NCI-H524 treated with DMSO at 0.1 percent for 48 hours (cell line): ENCODE results near the gene CCDC73.
"Not testable (repeated sequence)": the region's sequence is repeated elsewhere in the genome, so short reads cannot be mapped to it uniquely, and the experiment has no call there.

Experiments used
- DNase-seq: peaks from one replicate; lab custom pipeline; 2025; lab: John Stamatoyannopoulos, UW

CCDC73 gene

DNA sequence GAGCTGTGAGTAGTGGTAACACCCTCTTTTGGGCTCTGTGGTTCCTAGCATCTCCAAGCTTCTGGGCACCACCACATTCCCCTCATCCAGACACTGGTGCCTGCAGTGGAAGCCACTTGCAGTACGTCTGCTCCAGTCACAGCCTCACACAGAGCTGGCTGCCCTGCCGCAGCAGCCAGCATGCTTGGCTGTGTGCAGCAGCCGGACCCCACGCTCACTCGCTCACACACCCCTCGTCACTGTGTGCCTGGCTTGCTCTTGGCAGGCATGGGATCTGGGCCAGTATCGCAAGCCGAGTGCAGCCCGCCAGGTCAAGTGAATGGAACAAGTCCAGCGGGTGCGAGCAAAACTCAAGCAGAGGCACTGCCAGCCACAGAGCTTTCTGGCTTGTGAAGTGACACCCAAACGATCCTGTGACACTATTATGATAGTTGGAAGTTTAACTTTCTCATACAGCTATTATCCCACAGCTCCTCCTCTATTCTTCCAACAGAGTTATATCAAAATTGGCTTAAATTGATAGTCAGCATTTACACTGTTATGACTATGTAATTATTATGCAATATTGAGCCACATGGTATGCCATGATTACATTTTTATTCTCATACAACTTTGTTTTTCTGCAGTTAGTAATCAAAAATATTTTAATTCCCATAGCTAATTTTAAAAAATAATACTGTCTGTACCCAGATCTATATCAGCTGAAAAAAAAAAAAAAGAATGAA, 89.0 kb downstream of the CCDC73 start:
- no peak for DNase-seq

DNA sequence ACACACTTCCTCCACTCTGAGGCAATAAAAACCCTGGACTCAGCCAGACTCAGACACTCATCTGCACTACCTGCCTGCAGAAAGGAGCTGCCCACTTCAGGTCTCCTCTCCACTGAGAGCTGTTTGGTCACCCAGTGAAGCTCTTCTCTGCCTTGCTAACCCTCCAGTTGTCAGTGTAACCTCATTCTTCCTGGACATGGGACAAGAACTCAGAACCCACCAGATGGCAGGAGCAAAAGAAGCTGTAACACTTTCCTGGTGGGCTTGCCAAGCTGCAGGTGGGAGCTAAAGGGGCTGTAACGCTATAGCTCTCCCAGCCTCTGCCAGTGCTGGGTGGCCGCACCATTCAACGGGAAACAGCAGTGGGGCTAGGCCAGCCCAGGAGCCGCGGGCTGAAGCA, 89.7 kb downstream of the CCDC73 start:
- DNase-seq: no peak

DNA sequence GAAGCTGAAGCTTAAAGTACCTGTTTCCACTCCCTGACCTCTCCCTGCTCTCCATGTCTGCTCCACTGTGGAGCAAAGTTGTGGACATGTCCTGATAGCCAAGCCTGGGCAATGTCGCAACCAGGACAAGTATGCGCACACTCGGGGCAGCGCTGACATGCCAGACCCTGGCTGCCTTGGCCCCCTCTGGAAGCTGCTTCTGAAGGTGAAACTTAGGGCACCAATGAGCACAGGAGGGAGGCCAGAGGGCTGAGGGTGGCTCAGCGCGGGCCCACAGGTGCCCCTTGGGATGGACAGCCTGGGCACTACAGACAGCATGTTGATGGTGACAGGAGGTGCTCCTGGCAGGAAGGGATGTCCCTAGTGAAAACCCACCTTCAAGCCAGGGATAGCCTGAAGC, 90.2 kb downstream of the CCDC73 start:
- DNase-seq: no peak

DNA sequence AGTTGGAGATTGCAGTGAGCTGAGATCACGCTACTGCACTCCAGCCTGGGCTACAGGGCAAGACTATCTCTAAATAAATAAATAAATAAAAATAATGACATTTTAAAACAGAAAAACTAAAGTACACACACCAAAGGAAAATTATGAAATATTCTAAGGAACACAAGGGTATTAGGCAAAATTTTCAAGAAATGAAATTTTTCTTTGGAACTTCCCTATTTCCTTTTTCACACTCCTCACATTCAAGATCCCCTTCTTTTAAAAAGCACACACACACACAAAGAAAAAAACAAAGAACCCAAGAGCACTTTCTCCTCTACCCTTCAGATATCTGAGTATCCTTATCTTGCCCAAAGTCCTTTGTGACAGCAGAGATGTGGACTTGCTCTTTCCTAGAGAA, 92.8 kb downstream of the CCDC73 start:
- no peak for DNase-seq

DNA sequence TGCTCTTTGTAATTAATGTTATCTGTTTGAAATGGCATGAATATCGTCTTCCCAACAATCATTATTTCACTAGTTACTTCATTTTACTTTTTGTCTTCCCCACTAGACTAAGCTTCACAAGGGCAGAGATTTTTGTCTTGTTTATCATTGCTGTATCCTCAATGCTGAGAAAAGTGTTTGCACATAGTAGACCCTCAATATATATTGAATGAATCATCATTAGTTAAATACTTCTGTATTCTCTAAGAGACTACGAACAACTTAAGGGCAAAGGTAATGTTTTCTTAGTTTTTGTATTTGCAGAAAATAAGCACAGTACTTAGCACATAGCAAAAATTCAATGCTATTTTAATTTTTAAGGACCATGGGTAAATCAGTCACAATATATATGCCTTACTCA, 95.9 kb downstream of the CCDC73 start:
- no peak for DNase-seq

DNA sequence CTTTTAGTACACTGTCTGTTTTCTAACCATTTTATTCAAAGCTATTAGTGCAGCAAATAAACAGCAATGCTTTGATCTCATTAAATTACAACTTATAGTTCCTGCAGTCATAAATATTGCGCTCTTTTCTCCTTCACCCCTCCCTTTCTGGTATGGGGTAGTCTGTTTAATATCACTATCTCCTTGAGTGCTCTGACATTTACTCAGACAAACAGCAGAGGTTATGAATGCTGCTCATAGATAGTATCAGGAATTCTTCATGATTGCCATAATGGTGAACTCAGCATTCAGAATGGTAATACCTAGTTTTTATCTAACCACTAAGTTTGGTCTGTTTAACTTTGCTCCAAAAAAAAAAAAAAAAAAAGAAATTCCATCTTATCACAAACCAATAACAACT, 123.4 kb downstream of the CCDC73 start:
- no peak for DNase-seq

DNA sequence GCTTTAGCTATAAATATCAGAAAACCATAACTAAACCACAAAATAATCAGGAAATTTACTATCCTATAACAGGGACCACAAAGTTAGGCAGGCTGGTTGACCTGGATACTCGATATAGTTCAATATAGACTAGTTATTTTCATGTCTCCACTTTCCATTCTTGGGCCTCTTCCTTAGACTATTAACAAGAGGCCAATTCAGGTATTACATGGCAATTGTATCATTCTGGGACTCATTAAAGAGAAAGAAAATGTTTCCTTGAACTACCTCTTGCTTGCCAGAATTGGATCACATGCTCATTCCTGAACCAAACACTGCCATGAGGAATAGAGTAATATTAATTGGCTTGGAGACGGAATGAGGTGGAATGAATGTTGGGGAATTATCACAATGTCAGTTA, 134.8 kb downstream of the CCDC73 start:
- DNase-seq: no peak

DNA sequence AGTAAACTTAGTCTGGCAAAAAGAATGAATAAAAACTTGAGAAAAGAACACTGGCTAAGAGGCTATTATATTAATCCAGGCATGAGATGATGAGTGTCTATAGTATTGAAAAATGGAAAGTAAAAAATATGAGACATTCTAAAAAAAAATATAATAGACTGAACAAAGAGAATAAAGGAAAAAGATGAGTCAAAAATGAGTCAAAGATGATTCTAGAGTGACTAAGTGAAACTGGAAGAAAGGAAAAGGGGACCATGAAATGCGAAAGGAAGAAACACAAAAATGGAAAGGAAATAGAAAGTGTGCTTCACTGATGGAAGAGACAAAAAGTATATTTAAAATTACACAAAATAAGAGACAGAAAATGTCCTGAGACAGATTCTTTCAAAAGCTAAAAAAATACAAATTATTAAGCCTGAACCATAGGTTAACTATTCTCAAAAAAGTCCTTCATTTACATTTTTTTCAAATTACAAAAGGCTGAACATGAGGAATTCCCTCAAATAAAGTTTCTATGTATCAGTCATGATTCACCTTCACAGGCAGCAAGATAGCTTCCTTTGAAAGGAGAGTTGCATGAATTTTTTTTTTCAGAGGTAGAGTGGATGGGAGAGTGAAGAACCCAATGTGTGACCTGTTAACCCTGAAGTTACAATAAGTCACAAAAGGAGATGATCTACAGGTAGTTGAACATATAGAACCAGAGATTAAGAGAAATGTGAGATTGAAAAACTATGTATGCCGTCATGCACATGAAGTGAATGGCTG, 135.6 kb downstream of the CCDC73 start:
- DNase-seq: no peak

DNA sequence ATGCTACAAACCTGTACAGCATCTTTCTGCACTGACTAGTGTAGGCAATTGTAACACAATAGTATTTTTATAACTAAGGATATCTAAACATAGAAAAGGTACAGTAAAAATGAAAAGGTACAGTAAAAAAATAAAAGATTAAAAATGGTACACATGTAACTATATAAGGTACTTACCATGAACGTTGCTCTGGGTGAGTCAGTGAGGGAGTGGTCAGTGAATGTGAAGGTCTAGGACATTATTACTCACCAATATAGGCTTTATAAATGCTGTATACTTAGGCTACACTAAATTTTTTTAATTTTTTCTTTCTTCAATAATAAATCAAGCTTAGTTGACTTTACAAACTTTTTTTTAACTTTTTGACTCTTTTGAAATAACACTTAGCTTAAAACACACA, 150.9 kb downstream of the CCDC73 start:
- DNase-seq: no peak

DNA sequence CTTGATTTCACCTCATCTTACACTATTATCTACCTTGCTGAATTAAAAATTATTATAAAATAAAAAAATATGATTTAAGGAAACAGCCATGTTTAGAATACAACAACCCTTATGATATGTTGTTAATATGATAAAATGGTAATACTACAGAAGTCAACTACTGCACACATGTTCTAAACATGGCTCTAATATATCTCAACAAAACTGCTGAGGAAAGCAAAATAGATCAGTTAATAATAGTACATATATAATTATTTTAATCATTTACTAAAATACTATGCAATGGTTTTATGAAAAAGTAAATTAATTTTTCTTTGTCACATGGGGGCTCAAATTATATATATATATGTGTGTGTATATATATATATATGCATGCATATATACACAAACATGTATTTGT, 153.1 kb downstream of the CCDC73 start:
- DNase-seq: no peak

DNA sequence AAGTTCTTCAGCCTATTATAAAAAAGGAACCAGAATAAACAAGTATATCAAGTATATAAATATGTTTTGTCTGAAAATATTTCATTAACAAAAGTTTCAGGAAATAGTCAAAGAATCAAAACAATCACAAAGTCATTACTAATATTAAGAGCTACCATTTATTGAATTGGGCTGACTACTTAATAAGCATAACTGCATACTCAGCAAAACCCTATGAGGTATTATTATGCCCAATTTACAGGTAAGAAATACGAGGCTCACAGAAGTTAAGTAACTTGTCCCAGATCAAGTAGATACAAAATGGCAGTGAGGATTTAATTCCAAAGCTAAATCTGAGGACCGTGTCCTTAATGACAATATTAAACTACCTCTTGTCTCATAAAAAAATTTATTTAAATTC, 158.6 kb downstream of the CCDC73 start:
- no peak for DNase-seq

DNA sequence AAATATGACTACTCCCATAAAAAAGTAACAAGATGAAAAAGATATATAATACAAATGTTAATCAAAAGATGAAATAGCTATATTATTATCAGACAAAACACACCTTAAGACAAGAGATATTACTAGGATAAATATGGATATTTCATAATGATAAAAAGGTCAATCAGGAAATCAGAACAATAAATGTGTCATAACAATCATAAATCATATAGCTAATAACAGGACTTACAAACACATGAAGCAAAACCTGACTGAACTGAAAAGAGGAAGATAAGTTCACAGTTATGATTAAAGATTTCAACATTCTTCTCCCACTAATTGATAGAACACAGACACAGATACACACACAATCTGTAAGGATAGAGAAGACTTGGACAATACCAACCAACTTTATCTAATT, 163.6 kb downstream of the CCDC73 start:
- no peak for DNase-seq

DNA sequence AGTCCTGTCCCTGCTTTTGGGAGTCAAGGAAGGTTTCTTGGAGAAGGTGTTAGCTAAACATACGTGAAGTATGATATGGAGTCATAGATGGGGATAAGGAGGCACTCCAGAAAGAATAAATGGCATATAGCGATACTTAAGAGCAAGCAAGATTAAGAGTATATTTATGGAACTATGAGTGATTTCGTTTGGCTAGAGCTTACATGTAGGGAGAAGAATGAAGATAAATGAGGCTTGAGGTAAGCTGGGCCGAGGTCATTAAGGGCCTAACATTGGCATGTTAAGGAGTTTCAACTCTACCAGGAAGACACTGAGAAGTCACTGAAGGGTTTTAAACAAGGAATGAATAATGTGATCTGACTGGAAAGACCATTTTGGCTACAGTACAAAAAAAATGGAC, 177.6 kb downstream of the CCDC73 start:
- DNase-seq: no peak

DNA sequence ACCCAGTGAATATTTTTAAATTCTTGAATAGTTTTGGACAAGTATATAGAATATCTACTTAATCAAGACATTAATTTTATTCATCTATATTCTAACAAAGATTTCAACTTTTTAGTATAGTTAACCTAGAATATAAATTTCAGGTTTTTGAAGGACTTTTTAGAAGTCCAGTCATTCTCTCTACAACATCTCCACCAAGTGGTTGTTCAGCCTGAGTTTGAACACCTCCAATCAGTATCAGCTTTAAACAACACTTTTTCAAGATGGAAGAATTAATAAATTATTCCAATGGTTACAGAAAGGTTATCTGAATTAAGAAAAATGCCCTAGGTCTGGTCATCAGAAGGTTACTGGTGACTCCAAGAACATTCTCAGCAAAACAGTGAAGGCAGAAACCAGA, 179.0 kb downstream of the CCDC73 start:
- DNase-seq: no peak

DNA sequence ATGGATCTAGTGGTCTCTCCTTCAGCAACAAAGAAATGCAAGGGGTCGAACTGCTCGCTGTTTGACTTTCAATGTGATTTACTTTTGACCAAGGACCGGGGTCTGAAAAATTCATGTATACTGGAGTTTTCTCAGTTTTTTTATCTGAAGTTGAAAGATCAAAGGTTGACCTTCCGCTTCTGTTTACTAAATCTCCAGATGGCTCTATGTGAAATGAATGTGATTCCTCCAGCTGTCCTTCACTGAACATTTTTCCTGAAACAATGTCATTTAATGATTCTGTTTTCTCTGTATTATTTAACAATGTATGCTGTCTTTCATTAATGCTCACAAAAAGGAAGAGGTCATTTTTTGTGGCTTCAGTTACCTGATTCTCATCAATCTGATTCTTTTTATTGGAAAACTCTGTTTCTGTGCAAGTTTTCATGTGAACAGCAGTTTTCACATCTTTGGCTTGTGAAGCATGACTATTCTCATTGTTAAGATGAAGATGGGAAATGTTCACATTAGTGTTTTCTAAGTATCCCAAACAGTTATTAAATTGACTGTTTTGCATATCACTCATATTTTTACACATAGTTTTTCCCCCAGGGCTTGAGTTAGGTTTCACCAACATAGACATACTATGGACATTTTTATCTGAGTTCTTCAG, 180.8 kb downstream of the CCDC73 start:
- DNase-seq: no peak

DNA sequence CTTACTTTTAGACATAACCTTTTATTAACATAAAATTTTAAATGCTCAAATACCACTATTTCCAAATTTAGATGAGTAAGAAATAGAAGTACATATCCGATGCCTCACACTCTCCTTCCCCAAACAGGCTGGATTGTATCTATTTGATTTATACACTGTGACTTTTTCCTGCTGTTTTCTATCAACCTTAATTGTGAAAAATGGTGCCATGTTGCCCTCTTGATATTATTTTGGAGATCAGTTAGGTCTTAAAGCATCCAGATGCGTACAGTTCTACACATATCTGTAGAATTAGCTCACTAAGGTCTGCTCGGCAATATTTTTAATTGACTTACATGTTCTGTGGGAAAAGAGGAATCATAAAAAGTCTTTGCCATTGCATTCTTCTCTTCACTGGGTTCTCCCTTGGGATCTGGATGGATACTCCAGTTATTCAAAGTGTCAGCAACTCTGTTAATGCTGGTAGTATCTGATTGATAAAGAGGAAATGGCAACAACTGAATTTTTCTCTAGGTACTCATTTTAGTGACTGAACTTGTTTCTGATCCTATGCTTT, 183.6 kb downstream of the CCDC73 start:
- no peak for DNase-seq

DNA sequence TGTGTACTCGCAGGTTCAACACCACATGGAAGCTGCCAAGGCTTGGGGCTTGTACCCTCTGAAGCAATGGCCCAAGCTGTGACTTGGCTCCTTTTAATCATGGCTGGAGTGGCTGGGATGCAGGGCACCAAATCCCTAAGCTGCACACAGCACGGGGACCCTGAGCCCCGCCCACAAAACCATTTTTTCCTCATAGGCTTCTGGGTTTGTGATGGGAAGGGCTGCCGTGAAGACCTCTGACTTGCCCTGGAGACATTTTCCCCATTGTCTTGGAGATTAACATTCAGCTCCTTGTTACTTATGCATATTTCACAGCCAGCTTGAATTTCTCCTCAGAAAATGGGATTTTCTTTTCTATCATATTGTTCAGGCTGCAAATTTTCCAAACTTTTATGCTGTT, 185.6 kb downstream of the CCDC73 start:
- not testable (repeated sequence) for DNase-seq

DNA sequence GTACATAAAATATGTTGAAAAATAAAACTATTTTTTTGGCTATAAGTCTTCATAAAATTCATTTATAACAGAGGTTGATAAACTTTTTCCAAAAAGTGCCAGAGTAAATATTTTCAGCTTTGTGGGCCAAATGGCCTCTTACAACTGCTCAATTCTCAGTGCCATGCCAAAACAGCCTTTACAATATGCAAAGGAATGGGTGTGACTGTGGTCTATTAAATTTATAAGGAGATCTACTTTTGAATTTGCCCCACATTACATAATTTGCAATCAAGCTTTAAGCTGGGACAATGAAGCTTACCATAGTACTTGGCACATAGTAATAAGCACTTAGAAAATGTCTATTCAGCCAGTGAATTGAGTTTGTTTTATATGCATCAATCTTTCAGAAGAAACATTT, 188.2 kb downstream of the CCDC73 start:
- DNase-seq: no peak

DNA sequence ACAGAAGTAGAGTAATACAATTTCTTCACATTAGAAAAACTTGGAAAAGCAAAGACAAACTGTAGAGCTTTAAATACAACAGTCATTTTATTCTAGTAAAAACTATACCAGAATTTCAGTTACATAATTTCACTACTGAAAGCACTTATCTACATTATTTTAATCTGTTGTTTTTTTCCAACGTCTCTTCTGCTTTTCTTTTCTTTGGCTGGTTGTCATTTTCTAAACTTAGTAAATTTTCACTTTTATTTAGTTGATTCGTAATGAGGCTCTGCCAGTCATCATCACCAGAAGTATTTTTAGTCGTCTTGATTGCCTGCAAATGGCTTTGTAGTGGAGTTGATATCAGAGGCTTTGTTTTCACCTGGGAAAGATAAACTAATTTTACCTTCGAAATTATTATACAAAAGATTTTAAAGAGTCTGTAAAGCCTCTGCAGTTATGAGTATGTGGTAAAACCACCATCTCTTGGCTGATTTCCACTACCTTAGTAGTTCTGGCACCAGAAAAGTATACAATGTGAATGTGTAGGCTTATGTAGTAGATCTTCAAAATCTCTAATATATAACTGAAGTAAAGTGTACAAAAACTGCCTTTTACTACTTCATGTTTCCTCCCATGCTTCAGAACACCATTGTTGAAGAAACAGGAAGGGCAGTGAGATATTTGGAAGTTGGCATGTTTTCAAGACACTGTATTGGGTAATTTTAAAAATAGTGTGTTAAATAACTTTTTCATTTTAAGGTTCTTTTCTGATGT, 191.6 kb downstream of the CCDC73 start:
- no peak for DNase-seq

DNA sequence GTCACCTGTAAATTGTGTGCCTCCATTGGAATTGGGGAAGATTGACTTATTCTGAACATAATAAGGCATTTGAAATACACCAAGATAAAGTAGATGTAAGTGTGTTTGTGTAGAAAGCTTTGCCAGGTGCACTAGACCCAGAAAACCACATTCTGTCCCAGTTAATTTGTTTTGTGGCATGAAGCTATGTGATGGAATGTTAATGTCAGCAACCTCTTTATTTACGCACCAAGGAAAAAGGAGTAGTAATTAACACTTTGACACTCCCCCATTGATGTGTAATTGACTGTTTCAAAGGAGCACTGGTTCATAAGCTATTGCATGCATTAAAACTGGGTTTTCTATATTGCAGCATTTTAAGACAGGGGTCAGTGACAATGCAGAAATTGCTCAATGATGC, 196.5 kb downstream of the CCDC73 start:
- no peak for DNase-seq

DNA sequence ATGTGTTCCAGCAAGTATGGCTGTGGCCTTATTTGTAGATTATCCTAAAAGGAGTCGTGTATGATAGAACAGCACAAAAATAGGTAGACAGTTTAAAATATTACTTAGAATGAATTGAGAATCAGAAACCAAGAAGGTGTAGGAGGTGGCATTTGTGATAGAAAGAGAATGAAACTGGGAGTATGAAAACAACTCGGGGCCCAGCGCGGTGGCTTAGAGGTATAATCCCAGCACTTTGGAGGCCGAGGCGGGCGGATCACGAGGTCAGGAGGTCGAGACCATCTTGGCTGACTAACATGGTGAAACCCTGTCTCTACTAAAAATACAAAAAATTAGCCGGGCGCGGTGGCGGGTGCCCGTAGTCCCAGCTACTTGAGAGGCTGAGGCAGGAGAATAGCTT, 198.3 kb downstream of the CCDC73 start:
- DNase-seq: not testable (repeated sequence)

DNA sequence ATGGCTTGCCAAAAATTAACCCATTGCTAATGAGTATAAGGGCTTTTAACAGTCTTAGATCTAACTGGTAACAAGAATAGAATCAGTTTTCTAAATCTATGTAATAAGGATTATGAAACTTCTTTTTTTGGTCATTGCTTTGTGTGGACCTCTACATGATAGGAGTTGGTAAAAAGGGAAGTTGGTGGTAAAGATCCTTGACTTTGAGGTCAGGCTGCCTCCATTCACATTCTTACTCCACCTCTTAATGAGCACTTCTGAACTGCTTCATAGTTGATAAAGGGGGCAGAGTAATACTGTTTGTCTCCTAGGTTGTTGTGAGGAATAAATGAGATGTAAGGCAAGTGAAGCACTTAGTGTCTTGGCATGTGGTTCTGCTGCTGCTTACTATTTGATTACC, 200.2 kb downstream of the CCDC73 start:
- no peak for DNase-seq
